KOPT-K1 (cell line): Measurements from ENCODE around the gene CLIP1.
"Not testable (repeated sequence)": the region's sequence is repeated elsewhere in the genome, so short reads cannot be mapped to it uniquely, and the experiment has no call there.

Source experiments
- H3K27ac ChIP-seq: fragments of 200-600 bp; sonication (generic); 2 replicates; pipeline ENCODE4 v1.5.1; 2016; ENCODE audit warnings: antibody characterized with exemption, mild to moderate bottlenecking, low read depth, low read length; ENCODE audit not compliant: poor library complexity, severe bottlenecking
- H3K36me3 ChIP-seq: fragments of 200-600 bp; sonication (generic); 2 replicates; pipeline ENCODE4 v1.5.1; 2017; ENCODE audit warnings: antibody characterized with exemption, mild to moderate bottlenecking, low read length, moderate library complexity; ENCODE audit not compliant: insufficient read depth
- H3K9me3 ChIP-seq: fragments of 200-600 bp; sonication (generic); 2 replicates; pipeline ENCODE4 v1.5.1; 2017; ENCODE audit warnings: antibody characterized with exemption, low read length, mild to moderate bottlenecking; ENCODE audit not compliant: insufficient read depth, poor library complexity, severe bottlenecking

CLIP1 gene

DNA sequence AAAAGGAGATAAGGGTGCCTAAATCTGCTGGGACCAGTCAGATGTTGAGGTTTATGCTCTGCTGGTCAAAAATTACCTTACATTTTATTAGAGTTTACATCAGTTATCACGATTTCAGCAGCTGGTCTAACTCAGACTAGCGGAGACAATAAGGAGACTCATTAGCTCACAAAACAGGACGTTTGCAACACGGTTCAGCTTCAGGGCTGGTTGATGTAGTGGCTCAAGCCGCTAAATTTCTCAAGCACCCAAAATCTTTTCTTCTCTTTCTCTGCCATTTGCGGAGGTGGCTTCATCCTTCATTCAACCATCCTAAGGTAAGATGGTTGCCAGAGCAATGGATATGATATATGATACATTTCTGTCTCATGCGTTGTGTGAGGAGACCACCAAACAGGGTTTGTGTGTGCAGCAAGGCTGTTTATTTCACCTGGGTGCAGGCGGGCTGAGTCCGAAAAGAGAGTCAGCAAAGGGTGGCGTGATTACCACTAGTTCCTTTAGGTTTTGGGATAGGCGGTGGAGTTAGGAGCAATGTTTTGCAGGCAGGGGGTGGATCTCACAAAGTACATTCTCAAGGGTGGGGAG, 30.3 kb upstream of the CLIP1 start:
- no peaks in the 10 kb centered on the region for H3K36me3 ChIP-seq
- H3K9me3 ChIP-seq, result no peaks in the 10 kb centered on the region
- H3K27ac ChIP-seq, result peak overlapping the region; percentile 64

DNA sequence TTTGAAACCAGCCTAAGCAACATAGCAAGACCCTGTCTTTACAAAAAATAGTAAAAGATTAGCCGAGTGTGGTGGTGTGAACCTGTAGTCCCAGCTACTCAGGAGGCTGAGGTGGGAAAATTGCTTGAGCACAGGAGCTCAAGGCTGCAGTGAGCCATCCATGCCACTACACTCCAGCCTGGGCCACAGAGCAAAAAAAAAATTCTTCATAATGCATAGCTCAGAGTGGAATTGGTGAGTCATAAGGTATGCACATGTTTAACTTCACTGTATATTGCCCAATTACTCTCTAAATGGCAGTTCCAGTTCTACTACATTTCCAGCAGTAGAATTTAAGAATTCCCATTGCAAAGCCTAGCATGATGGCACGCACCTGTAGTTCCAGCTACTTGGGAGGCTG, 26.8 kb upstream of the CLIP1 start:
- Histone ChIP-seq H3K36me3 (no peaks in the 10 kb centered on the region), H3K9me3 (no peaks in the 10 kb centered on the region), H3K27ac (no peak overlapping the region)

DNA sequence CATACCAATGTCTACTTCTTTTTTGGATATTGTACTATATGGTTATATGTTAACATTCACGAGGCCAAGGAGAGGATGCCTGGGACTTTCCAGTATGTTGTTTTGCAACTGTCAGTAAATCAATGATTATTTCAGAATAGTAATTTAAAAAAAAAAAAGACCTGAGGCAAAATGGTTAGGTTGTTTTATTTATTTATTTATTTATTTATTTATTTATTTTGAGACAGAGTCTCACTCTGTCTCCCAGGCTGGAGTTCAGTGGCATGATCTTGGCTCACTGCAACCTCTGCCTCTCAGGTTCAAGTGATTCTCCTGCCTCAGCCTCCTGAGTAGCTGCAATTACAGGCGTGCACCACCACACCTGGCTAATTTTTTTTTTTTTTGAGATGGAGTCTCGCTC, 25.4 kb upstream of the CLIP1 start:
- H3K27ac ChIP-seq, H3K36me3 ChIP-seq, H3K9me3 ChIP-seq: not testable (repeated sequence)

DNA sequence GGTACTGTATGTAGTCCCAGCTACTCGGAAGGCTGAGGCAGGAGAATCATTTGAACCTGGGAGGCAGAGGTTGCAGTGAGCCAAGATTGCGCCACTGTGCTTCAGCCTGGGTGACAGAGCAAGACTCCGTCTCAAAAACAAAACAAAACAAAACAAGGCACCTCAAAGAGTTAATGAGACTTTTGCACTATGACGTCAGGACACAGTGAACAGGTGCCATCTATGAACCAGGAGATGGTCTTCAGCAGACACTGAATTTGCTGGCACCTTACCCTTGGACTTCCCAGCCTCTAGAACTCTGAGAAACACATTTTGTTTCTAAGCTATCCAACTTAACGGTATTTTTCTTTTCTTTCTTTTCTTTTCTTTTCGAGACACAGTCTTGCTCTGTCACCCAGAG, 23.9 kb upstream of the CLIP1 start:
- not testable (repeated sequence) for H3K9me3 ChIP-seq, H3K36me3 ChIP-seq, H3K27ac ChIP-seq

DNA sequence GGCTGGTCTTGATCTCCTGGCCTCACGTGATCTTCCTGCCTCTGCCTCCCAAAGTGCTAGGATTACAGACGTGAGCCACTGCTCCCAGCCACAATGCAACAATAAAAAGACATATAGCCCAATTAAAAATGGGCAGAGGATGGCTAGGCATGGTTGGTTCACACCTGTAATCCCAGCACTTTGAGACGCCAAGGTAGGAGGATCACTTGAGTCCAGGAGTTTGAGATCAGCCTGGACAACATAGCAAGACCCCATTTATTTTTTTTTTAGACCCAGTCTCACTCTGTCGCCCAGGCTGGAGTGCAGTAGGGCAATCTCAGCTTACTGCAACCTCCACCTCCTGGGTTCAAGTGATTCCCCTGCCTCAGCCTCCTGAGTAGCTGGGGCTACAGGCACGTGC, 21.6 kb upstream of the CLIP1 start:
- not testable (repeated sequence) for H3K9me3 ChIP-seq, H3K27ac ChIP-seq, H3K36me3 ChIP-seq

DNA sequence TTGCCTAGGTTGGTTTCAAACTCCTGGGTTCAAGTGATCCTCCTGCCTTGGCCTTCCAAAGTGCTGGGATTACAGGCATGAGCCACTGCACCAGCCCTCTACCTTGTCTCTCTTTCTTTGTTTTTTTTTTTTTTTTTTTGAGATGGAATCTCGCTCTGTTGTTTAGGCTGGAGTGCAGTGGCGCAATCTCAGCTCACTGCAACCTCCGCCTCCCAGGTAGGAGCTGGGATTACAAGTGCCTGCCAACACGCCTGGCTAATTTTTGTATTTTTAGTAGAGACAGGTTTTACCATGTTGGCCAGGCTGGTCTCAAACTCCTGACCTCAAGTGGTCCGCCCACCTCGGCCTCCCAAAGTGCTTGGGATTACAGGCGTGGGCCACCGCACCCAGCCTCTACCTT, 16.4 kb upstream of the CLIP1 start:
- H3K27ac ChIP-seq, H3K36me3 ChIP-seq, H3K9me3 ChIP-seq: not testable (repeated sequence)

DNA sequence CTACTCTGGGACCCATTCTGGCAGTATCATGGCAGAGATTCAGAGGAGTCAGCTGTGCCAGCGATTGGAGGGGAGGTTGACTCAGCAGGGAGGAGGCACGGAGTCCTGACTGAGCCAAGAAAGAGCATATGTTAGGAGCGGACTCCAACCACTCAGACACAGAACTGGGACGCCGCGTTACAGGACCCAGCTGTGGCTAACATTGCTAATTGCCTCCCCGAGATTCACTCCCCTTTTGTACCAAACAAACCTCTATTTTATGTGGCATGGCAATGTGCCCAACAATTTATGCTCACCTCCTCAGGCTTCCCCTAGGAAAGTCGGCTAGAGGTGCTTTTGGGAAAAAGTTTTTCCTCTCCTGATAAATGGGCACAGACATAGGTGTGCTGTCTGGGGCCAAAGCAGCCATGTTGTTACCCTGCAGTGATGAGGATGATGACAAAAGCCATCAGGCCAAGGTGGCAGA, 15.2 kb upstream of the CLIP1 start:
- Histone ChIP-seq H3K27ac (no peak overlapping the region), H3K36me3 (no peaks in the 10 kb centered on the region), H3K9me3 (no peaks in the 10 kb centered on the region)

DNA sequence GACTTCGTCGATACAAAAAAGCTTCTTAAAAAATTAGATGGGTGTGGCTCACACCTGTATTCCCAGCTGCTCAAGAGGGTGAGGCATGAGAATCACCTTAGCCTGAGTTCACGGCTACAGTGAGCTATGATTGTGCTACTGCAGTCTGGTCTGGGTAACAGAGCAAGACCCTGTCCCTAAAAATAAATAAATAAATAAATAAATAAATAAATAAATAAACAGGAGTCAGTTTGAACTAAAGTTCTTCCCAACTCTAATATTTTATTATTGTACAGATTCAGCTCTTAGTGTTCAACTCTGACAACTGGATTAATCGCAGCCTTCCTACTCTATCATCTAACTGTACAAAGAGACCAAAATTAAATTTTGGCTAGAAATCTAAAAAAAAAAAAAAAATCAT, 12.7 kb upstream of the CLIP1 start:
- Histone ChIP-seq H3K36me3 (no peaks in the 10 kb centered on the region), H3K9me3 (no peaks in the 10 kb centered on the region)

DNA sequence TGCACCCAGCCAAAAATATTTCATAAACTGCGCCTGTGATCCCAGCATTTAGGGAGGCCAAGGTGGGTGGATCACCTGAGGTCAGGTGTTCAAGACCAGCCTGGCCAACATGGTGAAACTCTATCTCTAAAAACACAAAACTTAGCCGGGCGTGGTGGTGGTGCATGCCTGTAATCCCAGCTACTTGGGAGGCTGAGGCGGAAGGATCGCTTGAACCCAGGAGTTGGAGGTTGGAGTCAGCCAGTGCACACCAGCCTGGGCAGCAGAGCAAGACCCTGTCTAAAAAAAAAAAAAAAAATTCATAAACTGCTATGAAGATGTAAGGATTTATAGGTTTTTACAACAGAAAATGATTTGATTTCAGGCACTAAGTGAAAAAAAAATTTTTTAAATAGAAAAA, 6.6 kb upstream of the CLIP1 start:
- H3K27ac ChIP-seq, H3K36me3 ChIP-seq, H3K9me3 ChIP-seq: not testable (repeated sequence)

More for the DNA sequence above, 12.7 kb upstream of the CLIP1 start:
- no peak overlapping the region for H3K27ac ChIP-seq

DNA sequence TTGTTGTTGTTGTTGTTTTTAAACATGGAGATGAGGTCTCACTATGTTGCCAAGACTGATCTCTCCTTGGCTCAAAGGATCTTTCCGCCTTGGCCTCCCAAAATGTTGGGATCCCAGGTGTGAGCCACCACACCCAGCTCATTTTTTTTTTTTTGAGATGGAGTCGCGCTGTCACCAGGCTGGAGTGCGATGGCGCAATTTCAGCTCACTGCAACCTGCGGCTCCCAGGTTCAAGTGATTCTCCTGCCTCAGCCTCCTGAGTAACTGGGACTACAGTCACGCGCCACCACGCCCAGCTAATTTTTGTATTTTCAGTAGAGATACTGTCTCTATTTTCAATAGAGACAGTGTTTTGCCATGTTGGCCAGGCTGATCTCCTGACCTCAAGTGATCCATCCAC, 4.9 kb upstream of the CLIP1 start:
- Histone ChIP-seq H3K9me3 (no peaks in the 10 kb centered on the region), H3K36me3 (no peaks in the 10 kb centered on the region), H3K27ac (no peak overlapping the region)

DNA sequence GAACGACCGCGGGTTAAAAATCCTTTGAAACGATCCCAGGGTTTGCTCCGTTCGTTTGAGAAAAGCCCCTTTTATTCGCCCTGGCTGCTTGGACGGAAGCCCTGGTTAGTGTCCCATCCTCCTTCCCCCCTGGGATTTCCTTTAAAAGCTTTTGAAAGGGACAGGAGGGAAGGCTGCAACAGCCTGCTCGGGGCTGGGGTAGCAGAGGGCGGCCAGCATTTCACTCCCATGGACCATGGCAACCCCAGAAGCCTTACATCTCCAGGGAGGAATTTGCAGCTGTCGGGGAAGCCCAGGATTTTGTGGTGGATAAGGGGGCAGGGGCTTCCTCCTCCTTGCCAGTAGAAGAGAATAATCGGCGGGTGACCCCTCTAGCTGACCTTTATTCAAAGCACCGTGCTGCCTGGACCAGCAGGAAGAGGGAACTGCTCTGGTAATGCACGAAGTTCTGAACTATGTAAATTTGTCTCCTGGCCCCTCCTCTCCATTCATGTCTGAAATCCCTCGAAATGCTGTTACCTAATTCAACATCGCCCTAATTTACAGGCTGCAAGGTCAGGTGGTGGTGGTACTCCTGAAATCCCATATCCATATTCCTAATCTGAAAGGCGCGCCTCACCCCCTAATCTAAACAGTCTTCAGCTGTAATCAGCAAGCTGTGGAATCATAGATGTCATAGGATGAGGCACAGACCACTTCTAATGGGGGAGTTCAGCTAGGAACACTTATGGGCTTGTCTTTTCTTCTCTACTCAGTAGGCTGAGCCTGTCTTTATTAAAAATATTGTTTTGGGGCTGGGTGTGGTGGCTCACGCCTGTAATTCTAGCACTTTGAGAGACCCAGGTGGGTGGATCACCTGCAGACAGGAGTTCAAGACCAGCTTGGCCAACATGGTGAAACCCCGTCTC, 1.0 kb upstream of the CLIP1 start:
- Histone ChIP-seq H3K9me3 (no peaks in the 10 kb centered on the region), H3K27ac (no peak overlapping the region), H3K36me3 (no peaks in the 10 kb centered on the region)

DNA sequence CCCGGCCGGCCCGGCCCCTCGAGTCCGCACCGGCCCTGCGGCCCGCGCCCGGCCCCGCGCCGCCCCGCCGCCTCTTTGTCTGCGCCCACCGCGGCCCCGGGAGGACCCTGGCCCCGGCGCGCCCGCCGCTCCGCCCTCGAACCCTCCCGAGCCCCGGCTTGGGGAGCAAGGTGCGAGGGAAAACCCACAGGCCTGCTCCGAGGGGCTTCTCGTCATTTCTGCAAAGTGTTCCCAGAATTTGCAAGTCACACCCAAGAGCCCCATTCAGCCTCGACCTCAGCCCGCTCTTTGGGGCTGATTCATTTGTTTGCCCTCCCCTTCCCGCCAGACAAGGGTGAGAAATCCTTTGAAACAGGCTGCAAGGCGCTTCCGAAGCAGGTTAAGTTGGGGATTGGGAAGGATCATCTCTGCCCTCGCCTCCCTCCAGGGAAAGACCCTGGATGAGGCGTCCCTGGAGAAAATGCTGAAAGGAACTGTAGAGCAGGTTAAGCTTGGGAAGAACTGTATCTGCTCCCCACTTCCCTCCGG, 325 bp upstream of the CLIP1 start:
- peak overlapping the region; percentile 28 for H3K27ac ChIP-seq

DNA sequence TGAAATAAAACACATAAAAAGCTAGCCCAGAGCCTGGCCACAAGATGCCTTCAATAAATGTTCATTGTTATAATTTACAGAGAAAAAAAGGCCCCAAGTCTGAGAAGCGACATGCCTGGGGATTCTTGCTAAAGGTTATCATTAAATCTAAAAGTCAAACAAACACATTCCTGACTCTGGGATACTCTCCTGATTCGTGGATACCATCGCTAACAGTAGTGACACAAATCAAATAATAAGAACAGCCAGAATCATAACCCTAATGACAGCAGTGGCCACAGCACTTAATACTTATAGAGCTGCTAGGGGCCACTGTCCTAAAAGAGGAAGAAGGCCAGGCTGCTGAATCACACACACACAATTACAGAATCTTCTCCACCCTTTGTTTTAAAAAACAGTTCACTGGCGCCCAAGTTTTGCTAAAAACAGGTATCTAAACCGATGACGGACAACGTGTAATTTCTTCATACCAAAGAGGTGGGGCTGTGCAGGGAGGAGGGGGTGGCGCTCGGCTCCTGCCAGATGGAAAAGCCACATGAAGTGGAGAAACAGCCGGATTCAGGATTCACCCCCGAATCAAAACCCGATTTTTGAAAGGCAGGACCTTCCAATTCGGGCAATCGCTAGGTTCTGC, 1.2 kb downstream of the CLIP1 start:
- peak overlapping the region; percentile 72 for H3K27ac ChIP-seq
- H3K36me3 ChIP-seq, result no peaks in the 10 kb centered on the region
- no peaks in the 10 kb centered on the region for H3K9me3 ChIP-seq

More for the DNA sequence above, 325 bp upstream of the CLIP1 start:
- Histone ChIP-seq H3K9me3 (no peaks in the 10 kb centered on the region), H3K36me3 (no peaks in the 10 kb centered on the region)

DNA sequence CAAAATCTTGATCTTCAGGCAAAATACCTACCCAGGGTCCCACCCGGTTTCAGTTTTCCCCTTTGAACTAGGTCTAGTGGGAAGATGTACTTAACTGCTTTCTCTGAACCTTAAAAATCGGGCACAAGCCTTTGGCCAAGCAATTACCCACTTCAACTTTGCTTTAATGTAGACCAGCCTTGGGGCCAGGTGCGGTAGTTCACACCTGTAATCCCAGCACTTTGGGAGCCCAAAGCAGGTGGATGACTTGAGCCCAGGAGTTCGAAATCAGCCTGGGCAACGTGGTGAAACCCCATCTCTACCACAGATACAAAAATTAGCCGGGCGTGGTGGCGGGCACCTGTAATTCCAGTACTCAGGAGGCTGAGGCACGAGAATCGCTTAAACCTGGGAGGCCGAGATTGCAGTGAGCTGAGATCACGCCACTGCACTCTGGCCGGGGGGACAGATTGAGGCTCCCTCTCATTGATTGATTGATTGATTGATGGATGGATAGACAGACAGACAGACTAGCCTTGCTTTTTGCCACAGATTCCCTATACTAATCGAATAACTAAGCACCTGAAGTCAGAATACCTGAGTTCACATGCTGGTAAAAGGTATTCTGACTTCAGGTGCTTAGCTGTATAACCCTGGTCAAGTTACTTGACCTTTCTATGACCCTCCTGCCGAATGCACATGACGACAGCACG, 1.9 kb downstream of the CLIP1 start:
- Histone ChIP-seq H3K27ac (no peak overlapping the region), H3K9me3 (no peaks in the 10 kb centered on the region), H3K36me3 (no peaks in the 10 kb centered on the region)

DNA sequence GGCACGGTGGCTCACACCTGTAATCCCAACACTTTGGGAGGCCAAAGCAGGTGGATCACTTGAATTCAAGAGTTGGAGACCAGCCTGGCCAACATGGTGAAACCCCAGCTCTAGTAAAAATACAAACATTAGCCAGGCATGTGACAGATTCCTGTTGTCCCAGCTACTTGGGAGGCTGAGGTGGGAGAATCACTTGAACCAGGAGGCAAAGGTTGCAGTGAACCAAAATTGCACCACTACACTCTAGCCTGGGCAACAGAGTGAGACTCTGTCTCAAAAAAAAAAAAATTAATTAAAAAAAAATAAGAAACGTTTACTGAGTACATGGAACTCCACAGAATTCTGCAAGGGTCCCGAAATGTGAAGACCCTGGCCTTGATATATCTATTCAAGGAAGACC, 3.4 kb downstream of the CLIP1 start:
- H3K27ac ChIP-seq, H3K36me3 ChIP-seq, H3K9me3 ChIP-seq: not testable (repeated sequence)
